ENCODE measurements around the gene SLC26A4.

SLC26A4 gene

DNA sequence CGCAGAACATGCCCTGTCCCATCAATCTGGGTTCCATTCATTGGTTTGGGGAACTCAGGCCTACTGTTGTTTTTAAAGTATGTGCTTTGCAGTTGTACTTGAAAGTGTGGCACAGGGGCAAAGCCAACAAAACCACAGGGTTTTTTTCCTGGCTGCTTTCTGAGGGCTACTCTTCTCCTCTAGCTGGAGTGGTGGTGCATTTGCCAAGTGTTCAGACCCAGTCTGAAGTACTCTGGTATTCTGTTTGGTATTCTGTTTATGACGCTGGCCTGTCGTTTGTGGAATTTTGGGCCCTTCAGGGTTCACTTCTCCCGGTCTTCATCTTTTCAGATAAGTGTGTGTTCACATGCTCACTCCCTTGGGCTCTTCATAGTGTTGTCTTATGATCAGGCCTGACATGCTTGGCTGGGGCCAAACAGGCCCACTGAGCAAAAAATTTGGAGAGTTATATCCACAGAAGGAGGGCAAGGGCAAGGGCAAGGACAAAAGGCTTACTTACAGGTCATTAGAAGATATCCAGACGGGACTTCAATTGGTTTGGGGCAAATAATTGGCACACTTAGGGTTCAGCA, 26.3 kb downstream of the SLC26A4 start:
- TF ChIP-seq, protein P1, sequence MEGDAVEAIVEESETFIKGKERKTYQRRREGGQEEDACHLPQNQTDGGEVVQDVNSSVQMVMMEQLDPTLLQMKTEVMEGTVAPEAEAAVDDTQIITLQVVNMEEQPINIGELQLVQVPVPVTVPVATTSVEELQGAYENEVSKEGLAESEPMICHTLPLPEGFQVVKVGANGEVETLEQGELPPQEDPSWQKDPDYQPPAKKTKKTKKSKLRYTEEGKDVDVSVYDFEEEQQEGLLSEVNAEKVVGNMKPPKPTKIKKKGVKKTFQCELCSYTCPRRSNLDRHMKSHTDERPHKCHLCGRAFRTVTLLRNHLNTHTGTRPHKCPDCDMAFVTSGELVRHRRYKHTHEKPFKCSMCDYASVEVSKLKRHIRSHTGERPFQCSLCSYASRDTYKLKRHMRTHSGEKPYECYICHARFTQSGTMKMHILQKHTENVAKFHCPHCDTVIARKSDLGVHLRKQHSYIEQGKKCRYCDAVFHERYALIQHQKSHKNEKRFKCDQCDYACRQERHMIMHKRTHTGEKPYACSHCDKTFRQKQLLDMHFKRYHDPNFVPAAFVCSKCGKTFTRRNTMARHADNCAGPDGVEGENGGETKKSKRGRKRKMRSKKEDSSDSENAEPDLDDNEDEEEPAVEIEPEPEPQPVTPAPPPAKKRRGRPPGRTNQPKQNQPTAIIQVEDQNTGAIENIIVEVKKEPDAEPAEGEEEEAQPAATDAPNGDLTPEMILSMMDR (IDR thresholded peaks at IDR 0.05; ENCODE audit: insufficient read depth, missing control alignments) = no peak
- FAIRE-seq (no peak), DNase-seq (ENCODE audit: insufficient read length, low spot score) (no peak)

DNA sequence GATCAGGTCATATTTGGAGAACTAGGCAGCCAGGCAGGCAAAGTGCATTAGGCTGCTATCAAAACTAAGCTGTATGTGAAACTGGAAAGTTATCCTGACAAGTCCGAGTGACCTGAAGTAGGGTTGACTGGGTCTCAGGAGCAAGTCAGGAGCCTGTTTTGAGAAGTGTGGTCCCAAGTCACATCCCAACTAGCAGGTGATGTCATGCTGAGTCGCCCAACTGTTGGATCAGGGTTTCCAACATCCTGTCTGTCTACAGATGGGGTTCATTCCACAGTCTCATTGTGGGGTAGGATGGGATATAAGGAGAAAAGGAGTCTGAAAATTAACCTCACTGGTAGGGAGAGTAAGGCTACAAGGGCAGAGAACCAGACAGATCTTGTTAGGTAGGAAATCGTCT, 27.0 kb downstream of the SLC26A4 start:
- no peak for FAIRE-seq
- TF ChIP-seq, protein P1 (IDR thresholded peaks at IDR 0.05; ENCODE audit: insufficient read depth, missing control alignments) = no peak
- no peak for DNase-seq (ENCODE audit: insufficient read length, low spot score)

DNA sequence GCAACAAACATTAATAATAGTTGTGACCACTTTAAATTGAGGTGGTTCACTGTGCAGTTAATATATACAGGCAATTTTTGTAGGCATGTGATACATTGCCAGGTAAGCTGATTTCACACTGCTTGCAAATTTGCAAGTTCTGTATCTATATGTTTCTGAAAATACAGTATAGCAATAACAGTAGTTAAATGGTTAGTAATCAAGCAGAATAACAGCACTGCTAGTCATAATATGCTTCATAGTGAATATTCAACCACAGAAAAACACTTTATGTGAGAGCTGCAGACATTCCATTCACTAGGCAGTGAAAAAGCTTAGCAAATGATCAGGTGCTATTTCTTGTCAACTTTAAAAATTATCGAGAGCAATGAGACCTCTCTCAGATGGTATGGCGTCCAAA, 28.9 kb downstream of the SLC26A4 start:
- FAIRE-seq = no peak
- DNase-seq (ENCODE audit: insufficient read length, low spot score) = no peak
- TF ChIP-seq, protein P1 (IDR thresholded peaks at IDR 0.05; ENCODE audit: insufficient read depth, missing control alignments) = no peak

DNA sequence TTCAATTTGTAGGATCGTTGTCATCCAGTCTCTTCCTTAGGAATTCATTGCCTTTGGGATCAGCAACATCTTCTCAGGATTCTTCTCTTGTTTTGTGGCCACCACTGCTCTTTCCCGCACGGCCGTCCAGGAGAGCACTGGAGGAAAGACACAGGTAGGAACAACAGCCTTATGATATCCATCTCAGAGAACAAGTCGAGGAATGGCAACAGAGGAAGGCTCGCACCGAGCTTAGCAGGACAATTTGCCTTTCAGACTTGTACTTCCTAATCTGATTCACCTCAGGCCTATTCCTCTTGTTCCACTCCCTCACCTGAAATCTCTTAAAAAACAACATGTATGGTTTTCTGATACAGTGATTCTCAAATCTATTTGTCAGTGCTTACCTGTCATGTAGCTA, 29.5 kb downstream of the SLC26A4 start:
- FAIRE-seq (no peak), DNase-seq (ENCODE audit: insufficient read length, low spot score) (no peak)
- TF ChIP-seq, protein P1 (IDR thresholded peaks at IDR 0.05; ENCODE audit: insufficient read depth, missing control alignments) = no peak

DNA sequence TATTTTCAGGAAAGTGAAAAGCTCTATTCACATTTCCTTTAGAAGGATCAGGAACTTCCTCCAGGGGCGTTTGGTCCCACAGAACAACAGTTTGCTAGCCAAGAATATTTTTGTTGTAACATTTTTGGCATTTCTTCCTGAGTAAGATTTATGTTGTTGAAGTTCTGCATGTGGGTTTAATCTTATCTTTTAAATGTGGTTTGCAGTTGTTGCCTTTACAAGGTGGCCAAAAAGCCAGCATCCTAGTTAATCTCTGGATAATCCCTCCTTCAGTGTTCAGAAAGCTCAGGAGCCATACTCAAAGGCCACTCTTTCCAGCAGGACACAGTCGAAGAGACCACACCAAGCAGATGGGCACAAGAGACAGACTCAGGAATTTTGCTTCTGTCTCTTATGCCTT, 30.0 kb downstream of the SLC26A4 start:
- TF ChIP-seq, protein P1 (IDR thresholded peaks at IDR 0.05; ENCODE audit: insufficient read depth, missing control alignments) = no peak
- FAIRE-seq (no peak), DNase-seq (ENCODE audit: insufficient read length, low spot score) (no peak)

DNA sequence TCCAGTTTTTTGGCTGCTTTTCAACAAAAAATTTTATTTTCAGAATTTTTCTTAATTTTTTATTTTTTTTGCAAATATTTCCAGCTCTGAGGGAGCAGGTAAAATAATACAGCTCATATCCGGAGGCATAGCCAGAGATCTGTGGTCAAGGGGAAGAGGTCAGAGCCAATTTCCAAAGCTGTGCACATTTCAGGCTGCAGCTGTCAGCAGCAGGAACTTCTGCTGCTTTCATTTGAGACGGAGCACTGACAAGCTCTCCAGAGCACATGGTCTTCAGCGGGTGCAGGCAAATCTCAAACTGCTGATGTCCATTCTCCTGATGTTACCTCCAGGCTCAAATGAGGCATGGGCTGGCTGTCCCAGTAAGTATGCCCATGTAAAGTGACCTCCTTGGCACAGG, 31.1 kb downstream of the SLC26A4 start:
- TF ChIP-seq, protein P1 (IDR thresholded peaks at IDR 0.05; ENCODE audit: insufficient read depth, missing control alignments) = no peak
- FAIRE-seq = no peak
- DNase-seq (ENCODE audit: insufficient read length, low spot score) = no peak

DNA sequence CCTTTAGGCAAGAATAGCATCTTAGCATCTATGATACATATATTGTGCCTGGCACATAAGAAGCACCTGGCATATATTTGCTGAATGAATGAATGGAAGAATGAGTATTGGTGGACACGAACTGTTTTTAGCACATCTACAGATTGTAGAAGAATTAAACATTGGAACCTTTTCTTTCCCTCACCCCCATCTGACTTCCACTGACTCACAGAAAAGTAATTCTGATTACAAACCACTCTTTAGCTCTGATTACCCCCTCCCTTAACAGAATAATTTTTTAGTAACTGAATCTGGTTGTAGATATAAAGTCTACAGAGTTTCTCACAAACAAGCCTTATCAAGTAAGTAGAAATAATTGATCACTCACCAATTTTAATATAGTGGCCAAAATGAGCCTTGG, 31.9 kb downstream of the SLC26A4 start:
- TF ChIP-seq, protein P1 (IDR thresholded peaks at IDR 0.05; ENCODE audit: insufficient read depth, missing control alignments) = no peak
- DNase-seq (ENCODE audit: insufficient read length, low spot score) (no peak), FAIRE-seq (no peak)
